Measurements from ENCODE around the gene FRMD4A.

GRCh38 chr10:14162061-14162460, 168.7 kb downstream of the FRMD4A start:
- TF ChIP-seq EZH2 (IDR thresholded peaks at IDR 0.05; ENCODE audit: low read length, unreplicated experiment) (no peak), CTCF (conservative IDR thresholded peaks at IDR 0.05; ENCODE audit: low read depth, low read length) (no peak), EZH2phosphoT487 (IDR thresholded peaks at IDR 0.05; ENCODE audit: borderline replicate concordance, low read length) (no peak)
